HepG2 (cell line): ENCODE measurements around the gene MECR. TPM values are rescaled to one million over a fixed set of nuclear protein-coding genes. Genes with fewer than 3 reads are reported as not detected.

Experiments
- CBX2 ChIP-seq, 2 experiments: fragments of 200-600 bp in 1 of 2; sonication (generic); formaldehyde crosslinking in 1 of 2; IDR thresholded peaks; 2 replicates each; pipeline versions ENCODE4 v1.7.0 to v1.8.1; 2018 to 2022; ENCODE audit warnings: low read depth in 2 of 2, low read length in 1 of 2, mild to moderate bottlenecking in 1 of 2, missing genetic modification reagents in 1 of 2
- DBP ChIP-seq: sonication (generic); formaldehyde crosslinking; IDR thresholded peaks from 2 replicates; pipeline ENCODE4 v1.4.0; 2020; ENCODE audit warnings: missing genetic modification reagents; ENCODE audit errors: not compliant biosample characterization
- EED ChIP-seq: sonication (generic); formaldehyde crosslinking; IDR thresholded peaks from 2 replicates; pipeline ENCODE4 v1.5.0; 2020; ENCODE audit warnings: mild to moderate bottlenecking, missing genetic modification reagents
- HOXA3 ChIP-seq: sonication (generic); formaldehyde crosslinking; IDR thresholded peaks from 2 replicates; pipeline ENCODE4 v1.5.0; 2020; ENCODE audit warnings: missing genetic modification reagents
- IRF2 ChIP-seq: IDR thresholded peaks from 2 replicates; pipeline ENCODE4 v1.6.1; 2018; ENCODE audit warnings: missing genetic modification reagents, missing compliant biosample characterization
- MED13 ChIP-seq: sonication (generic); formaldehyde crosslinking; IDR thresholded peaks from 2 replicates; pipeline ENCODE4 v1.5.0; 2020; ENCODE audit warnings: missing genetic modification reagents
- MED8 ChIP-seq: sonication (generic); formaldehyde crosslinking; IDR thresholded peaks from 2 replicates; pipeline ENCODE4 v1.8.1; 2023; ENCODE audit warnings: mild to moderate bottlenecking, missing genetic modification reagents; ENCODE audit not compliant: insufficient replicate concordance
- RAD21 ChIP-seq: fragments of 450-650 bp; formaldehyde crosslinking; IDR thresholded peaks from 2 replicates; pipeline ENCODE4 v1.5.0; 2020; ENCODE audit warnings: mild to moderate bottlenecking
- RBFOX2 ChIP-seq: fragments of 200-400 bp; formaldehyde crosslinking; IDR thresholded peaks from 2 replicates; pipeline ENCODE4 v1.6.1; 2017; ENCODE audit warnings: low read depth, mild to moderate bottlenecking, low read length
- REXO4 ChIP-seq: sonication (generic); formaldehyde crosslinking; IDR thresholded peaks from 2 replicates; pipeline ENCODE4 v1.8.0; 2022; ENCODE audit warnings: missing genetic modification reagents, mild to moderate bottlenecking, borderline replicate concordance
- SALL1 ChIP-seq: sonication (generic); formaldehyde crosslinking; IDR thresholded peaks from 2 replicates; pipeline ENCODE4 v1.8.0; 2022; ENCODE audit warnings: mild to moderate bottlenecking, missing genetic modification reagents
- SP140L ChIP-seq: sonication (generic); formaldehyde crosslinking; IDR thresholded peaks from 2 replicates; pipeline ENCODE4 v1.4.0; 2020; ENCODE audit warnings: missing genetic modification reagents, borderline replicate concordance
- YEATS2 ChIP-seq: sonication (generic); formaldehyde crosslinking; IDR thresholded peaks from 2 replicates; pipeline ENCODE4 v1.4.0; 2020; ENCODE audit warnings: missing genetic modification reagents, borderline replicate concordance
- ZBTB25 ChIP-seq: IDR thresholded peaks from 2 replicates; pipeline ENCODE4 v1.6.1; 2018; ENCODE audit warnings: missing genetic modification reagents
- ZNF17 ChIP-seq: sonication (generic); formaldehyde crosslinking; IDR thresholded peaks from 2 replicates; pipeline ENCODE4 v1.5.0; 2020; ENCODE audit warnings: mild to moderate bottlenecking, missing genetic modification reagents
- ZNF275 ChIP-seq: sonication (generic); formaldehyde crosslinking; IDR thresholded peaks from 2 replicates; pipeline ENCODE4 v1.8.0; 2022; ENCODE audit warnings: missing genetic modification reagents, mild to moderate bottlenecking, inconsistent platforms, borderline replicate concordance
- ZNF331 ChIP-seq: sonication (generic); formaldehyde crosslinking; IDR thresholded peaks from 2 replicates; pipeline ENCODE4 v1.4.0; 2020; ENCODE audit warnings: missing genetic modification reagents
- ZNF354B ChIP-seq: sonication (generic); formaldehyde crosslinking; IDR thresholded peaks from 2 replicates; pipeline ENCODE4 v1.8.0; 2022; ENCODE audit warnings: mild to moderate bottlenecking, missing genetic modification reagents
- ZNF597 ChIP-seq: sonication (generic); formaldehyde crosslinking; IDR thresholded peaks from 2 replicates; pipeline ENCODE4 v1.5.0; 2020; ENCODE audit warnings: missing genetic modification reagents
- ZNF841 ChIP-seq: sonication (generic); formaldehyde crosslinking; IDR thresholded peaks from 2 replicates; pipeline ENCODE4 v1.8.1; 2023; ENCODE audit warnings: missing genetic modification reagents, borderline replicate concordance
- ZXDC ChIP-seq: sonication (generic); formaldehyde crosslinking; IDR thresholded peaks from 2 replicates; pipeline ENCODE4 v1.5.0; 2020; ENCODE audit warnings: mild to moderate bottlenecking, missing genetic modification reagents
- polyA plus RNA-seq, 8 experiments: library from polyadenylated mRNA; depleted of rRNA in 3 of 8; stranded (reverse) in 7 of 8; unstranded in 1 of 8; fragments of >200 nt; fragmentation: Illumina TruSeq in 4 of 8; extraction: Trizol in 4 of 8; gene quantifications; 2 replicates each; pipeline versions ENCODE4 v1.2.1 to v1.2.3, GENCODE V29; 2011 to 2016; ENCODE audit warnings: low read depth in 4 of 8, missing spikeins in 1 of 8, mixed read lengths in 1 of 8; ENCODE audit not compliant: insufficient read depth in 1 of 8
- total RNA-seq, 5 experiments: library from RNA; depleted of rRNA; stranded (reverse); fragments of >200 nt; fragmentation: Illumina TruSeq; extraction: Trizol; gene quantifications; 2 replicates each; pipeline ENCODE4 v1.2.3, GENCODE V29; 2016; ENCODE audit warnings: low read depth in 1 of 5

The MECR gene
- total and polyA plus RNA-seq, 2 of the 13 experiments (the other 11 are each of a cell fraction or from before 2014, with no cell fraction given), result 18.8 to 24.9 TPM

GRCh38 chr1:29230553-29231378 is at the start of gene MECR (continued):
- TF ChIP-seq ZNF275, result no peak
- peak; percentile 89 for TF ChIP-seq RBFOX2
- peak; percentile 84; the same call in 1 of the 2 replicates for TF ChIP-seq YEATS2 (CRISPR knock-in tag)
- TF ChIP-seq IRF2 (CRISPR knock-in tag), result peak; percentile 40; the same call in 1 of the 2 replicates
- TF ChIP-seq EED (CRISPR knock-in tag), result no peak
- TF ChIP-seq MED13 (CRISPR knock-in tag), result no peak
- TF ChIP-seq ZXDC (CRISPR knock-in tag), result no peak
- no peak for TF ChIP-seq MED8
- TF ChIP-seq RAD21 (CRISPR knock-in tag), result no peak
- TF ChIP-seq ZNF354B (CRISPR knock-in tag), result no peak
- peak; percentile 36; the same call in 1 of the 2 replicates for TF ChIP-seq ZNF331
- peak; percentile 95 for TF ChIP-seq HOXA3 (CRISPR knock-in tag)
- TF ChIP-seq DBP, result no peak
- no peak for TF ChIP-seq REXO4
- no peak for TF ChIP-seq ZNF841
- no peak for TF ChIP-seq CBX2 (IDR thresholded peaks at IDR 0.05; ENCODE audit: low read depth, low read length)
- TF ChIP-seq CBX2 (CRISPR knock-in tag; IDR thresholded peaks at IDR 0.05; ENCODE audit: low read depth), result no peak
- TF ChIP-seq SALL1 (CRISPR knock-in tag), result no peak; the same call in none of the 2 replicates
- no peak for TF ChIP-seq ZNF17
- peak; percentile 82 for TF ChIP-seq ZBTB25 (CRISPR knock-in tag)
- no peak for TF ChIP-seq SP140L (CRISPR knock-in tag)
- no peak for TF ChIP-seq ZNF597 (CRISPR knock-in tag)
